Measurements from ENCODE around the gene PAX6. TPM values are rescaled to one million over a fixed set of nuclear protein-coding genes. Genes with fewer than 3 reads are reported as not detected.

The PAX6 gene
- total RNA-seq, 1 experiment from 2014 or later = 0.43 TPM

GRCh38 chr11:31817054-31817620, 6.0 kb upstream of the PAX6 start:
- Mint-ChIP-seq H3K27ac (ENCODE audit: unreplicated experiment) (no peak overlapping the region), H3K4me1 (ENCODE audit: low read depth, unreplicated experiment) (peaks cover 12% of the 10 kb centered on the region), H3K36me3 (ENCODE audit: insufficient read depth, unreplicated experiment) (peaks cover 6% of the 10 kb centered on the region), H3K4me3 (ENCODE audit: unreplicated experiment) (peak overlapping the region; percentile 66), H3K27me3 (ENCODE audit: insufficient read depth, unreplicated experiment) (peaks cover 27% of the 10 kb centered on the region), H3K9me3 (ENCODE audit: unreplicated experiment) (no peaks in the 10 kb centered on the region)
- BruUV-seq (replicated peaks) = no TSS peak
- DNase-seq = no peak
- Histone ChIP-seq H3K4me1 (peaks cover 20% of the 10 kb centered on the region), H3K27me3 (replicated peaks; ENCODE audit: control insufficient read depth, insufficient read depth, low read length) (peaks cover 20% of the 10 kb centered on the region), H3K36me3 (ENCODE audit: control insufficient read depth, insufficient read depth, low read length) (no peaks in the 10 kb centered on the region), H3K9me3 (no peaks in the 10 kb centered on the region), H3K4me3 (ENCODE audit: low read depth, low read length) (peak overlapping the region; percentile 13; the same call in 1 of the 2 replicates)
- TF ChIP-seq CTCF (IDR thresholded peaks at IDR 0.05; ENCODE audit: insufficient read depth in 1 of 2, low read depth in 1 of 2, low read length in 1 of 2, severe bottlenecking in 1 of 2, unreplicated experiment in 1 of 2) = no peak
- CTCF ChIA-PET = interaction anchor here (0.6 to 1.5 kb wide), 2 partner anchors 420 to 710 kb away, joined by 3 read pairs; no protein-coding TSS in a partner anchor
- POLR2A ChIA-PET = no interaction called here
- intact Hi-C loops (cut with micrococcal nuclease; ENCODE audit: unreplicated experiment) = loop anchor here (2.0 to 10.0 kb wide), 3 partner anchors 176 to 768 kb away; partner anchors contain the start of genes EIF3M, ELP4 and IMMP1L

DNA sequence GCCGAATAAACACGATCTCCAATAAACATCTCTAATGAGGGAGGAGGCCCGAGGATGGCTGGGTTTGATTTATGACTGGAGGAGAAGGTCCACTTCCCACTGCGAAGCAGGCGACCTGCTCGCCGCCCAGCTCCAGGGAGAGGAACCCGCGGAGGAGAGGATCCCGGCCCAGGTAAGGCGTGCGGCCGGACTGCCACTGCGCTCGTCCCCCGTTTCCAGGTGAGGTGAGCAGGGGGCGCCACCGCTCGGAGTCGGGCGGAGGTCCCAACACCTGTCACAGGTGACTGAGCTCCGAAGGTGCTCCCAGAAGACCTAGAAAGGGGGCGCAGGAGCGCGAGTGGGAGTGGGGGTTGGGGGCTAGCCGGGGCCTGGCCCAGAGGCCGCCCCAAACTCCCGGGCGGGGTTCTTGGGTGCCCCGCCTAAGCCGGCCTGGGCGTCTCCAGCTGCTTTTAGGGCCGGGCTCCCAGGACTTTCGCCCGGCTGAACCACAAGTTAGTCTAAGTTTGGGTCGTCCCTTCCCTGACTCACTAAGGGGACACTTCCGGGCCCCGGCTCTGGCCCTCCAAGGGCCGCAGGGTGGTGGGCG, 5.4 kb upstream of the PAX6 start:
- Mint-ChIP-seq H3K9me3 (ENCODE audit: unreplicated experiment) (no peaks in the 10 kb centered on the region), H3K36me3 (ENCODE audit: insufficient read depth, unreplicated experiment) (peaks cover 11% of the 10 kb centered on the region), H3K27ac (ENCODE audit: unreplicated experiment) (no peak overlapping the region), H3K4me3 (ENCODE audit: unreplicated experiment) (peak overlapping the region; percentile 66), H3K27me3 (ENCODE audit: insufficient read depth, unreplicated experiment) (peaks cover 26% of the 10 kb centered on the region), H3K4me1 (ENCODE audit: low read depth, unreplicated experiment) (peaks cover 18% of the 10 kb centered on the region)
- Histone ChIP-seq H3K9me3 (no peaks in the 10 kb centered on the region), H3K27me3 (replicated peaks; ENCODE audit: control insufficient read depth, insufficient read depth, low read length) (peaks cover 22% of the 10 kb centered on the region), H3K4me1 (peaks cover 25% of the 10 kb centered on the region), H3K36me3 (ENCODE audit: control insufficient read depth, insufficient read depth, low read length) (no peaks in the 10 kb centered on the region), H3K4me3 (ENCODE audit: low read depth, low read length) (peak overlapping the region; percentile 13; the same call in 1 of the 2 replicates)
- intact Hi-C loops (cut with micrococcal nuclease; ENCODE audit: unreplicated experiment) = loop anchor here (2.0 to 10.0 kb wide), 3 partner anchors 176 to 768 kb away; partner anchors contain the start of genes EIF3M, ELP4 and IMMP1L
- POLR2A ChIA-PET = no interaction called here
- CTCF ChIA-PET = interaction anchor here (0.6 to 1.5 kb wide), 2 partner anchors 419 to 710 kb away, joined by 3 read pairs; no protein-coding TSS in a partner anchor
- BruUV-seq (replicated peaks) = no TSS peak
- no peak for TF ChIP-seq CTCF (IDR thresholded peaks at IDR 0.05; ENCODE audit: insufficient read depth in 1 of 2, low read depth in 1 of 2, low read length in 1 of 2, severe bottlenecking in 1 of 2, unreplicated experiment in 1 of 2)
- no peak for DNase-seq

GRCh38 chr11:31815711-31816467, 4.8 kb upstream of the PAX6 start:
- TF ChIP-seq CTCF (IDR thresholded peaks at IDR 0.05; ENCODE audit: insufficient read depth in 1 of 2, low read depth in 1 of 2, low read length in 1 of 2, severe bottlenecking in 1 of 2, unreplicated experiment in 1 of 2) = no peak
- Histone ChIP-seq H3K36me3 (ENCODE audit: control insufficient read depth, insufficient read depth, low read length) (no peaks in the 10 kb centered on the region), H3K4me3 (ENCODE audit: low read depth, low read length) (no peak overlapping the region), H3K9me3 (no peaks in the 10 kb centered on the region), H3K4me1 (peaks cover 26% of the 10 kb centered on the region), H3K27me3 (replicated peaks; ENCODE audit: control insufficient read depth, insufficient read depth, low read length) (peaks cover 25% of the 10 kb centered on the region)
- no peak for DNase-seq
- CTCF ChIA-PET = interaction anchor here (1.5 kb wide), 1 partner anchor 709 kb away, joined by 3 read pairs; no protein-coding TSS in a partner anchor
- intact Hi-C loops (cut with micrococcal nuclease; ENCODE audit: unreplicated experiment) = loop anchor here (2.0 to 10.0 kb wide), 3 partner anchors 175 to 769 kb away; partner anchors contain the start of genes EIF3M, ELP4 and IMMP1L
- POLR2A ChIA-PET = no interaction called here
- peaks cover 14% of the 10 kb centered on the region for H3K36me3 Mint-ChIP-seq (ENCODE audit: insufficient read depth, unreplicated experiment)
- H3K4me1 Mint-ChIP-seq (ENCODE audit: low read depth, unreplicated experiment) = peaks cover 23% of the 10 kb centered on the region
- H3K9me3 Mint-ChIP-seq (ENCODE audit: unreplicated experiment) = no peaks in the 10 kb centered on the region
- H3K4me3 Mint-ChIP-seq (ENCODE audit: unreplicated experiment) = peak overlapping the region; percentile 66
- no peak overlapping the region for H3K27ac Mint-ChIP-seq (ENCODE audit: unreplicated experiment)
- BruUV-seq (replicated peaks) = no TSS peak
- H3K27me3 Mint-ChIP-seq (ENCODE audit: insufficient read depth, unreplicated experiment) = peaks cover 24% of the 10 kb centered on the region
